A549 (cell line): Measurements from ENCODE around the gene FAM20C.

ENCODE experiments used
- BHLHE40 ChIP-seq: IDR thresholded peaks from 2 replicates; pipeline ENCODE4 v1.6.1; 2012; ENCODE audit warnings: low read depth, low read length, inconsistent platforms
- CTCF ChIP-seq: fragments of >200 bp; sonication (Bioruptor Twin); formaldehyde crosslinking; IDR thresholded peaks from 3 replicates; pipeline ENCODE4 v1.5.1; 2016
- EHMT2 ChIP-seq: fragments of 200-600 bp; sonication (generic); IDR thresholded peaks from 2 replicates; pipeline ENCODE4 v1.6.1; 2016; ENCODE audit warnings: antibody characterized with exemption, low read depth, mild to moderate bottlenecking, moderate library complexity
- JUN ChIP-seq, 2 experiments: fragments of >200 bp; sonication (Bioruptor Twin); formaldehyde crosslinking; IDR thresholded peaks; 2 replicates in 1 of 2; 3 replicates in 1 of 2; pipeline ENCODE4 v1.6.1; 2016 to 2017
- MAX ChIP-seq: IDR thresholded peaks from 2 replicates; pipeline ENCODE4 v1.6.1; 2012
- MAZ ChIP-seq: fragments of 150-350 bp; IDR thresholded peaks from 2 replicates; pipeline ENCODE4 v1.6.1; 2014; ENCODE audit warnings: antibody characterized with exemption, low read depth, low read length, borderline replicate concordance
- PHF8 ChIP-seq: fragments of 200-600 bp; sonication (generic); IDR thresholded peaks from 2 replicates; pipeline ENCODE4 v1.6.1; 2016; ENCODE audit warnings: low read depth, mild to moderate bottlenecking, antibody characterized with exemption, moderate library complexity, borderline replicate concordance
- POLR2AphosphoS2 ChIP-seq: conservative IDR thresholded peaks from 2 replicates; pipeline ENCODE4 v1.6.1; 2012; ENCODE audit warnings: low read length, improper control_type of control experiment, inconsistent platforms
- RCOR1 ChIP-seq: fragments of 150-350 bp; IDR thresholded peaks from 2 replicates; pipeline ENCODE4 v1.6.1; 2014; ENCODE audit warnings: antibody characterized with exemption, low read length, low read depth
- REST ChIP-seq: fragments of 200-600 bp; sonication (generic); IDR thresholded peaks from 2 replicates; pipeline ENCODE4 v1.6.1; 2016; ENCODE audit warnings: antibody characterized with exemption, mild to moderate bottlenecking, moderate library complexity
- USF2 ChIP-seq: fragments of 450-650 bp; IDR thresholded peaks from 2 replicates; pipeline ENCODE4 v1.6.1; 2014; ENCODE audit warnings: antibody characterized with exemption
- ZFP36 ChIP-seq: fragments of 450-650 bp; IDR thresholded peaks from 2 replicates; pipeline ENCODE4 v1.6.1; 2014; ENCODE audit warnings: borderline replicate concordance; ENCODE audit not compliant: partially characterized antibody

GRCh38 chr7:231030-231857, 38.9 kb downstream of the FAM20C start:
- TF ChIP-seq CTCF (no peak), ZFP36 (no peak), REST (no peak), POLR2AphosphoS2 (no peak), EHMT2 (no peak), BHLHE40 (no peak), RCOR1 (no peak), MAX (no peak), MAZ (no peak), PHF8 (no peak), USF2 (no peak), JUN (IDR thresholded peaks at IDR 0.05) (no peak)
